Nephron progenitor cell (in vitro differentiated cells): ENCODE data around the gene HCFC1R1.

ENCODE experiments used
- DNase-seq: peaks from one replicate; pipeline ENCODE4 v3.0.0; 2021
- H3K27ac Mint-ChIP-seq: 2 replicates; pipeline ENCODE4 v1.8.0; 2021; ENCODE audit warnings: mild to moderate bottlenecking, moderate library complexity, mixed read lengths
- H3K27me3 Mint-ChIP-seq: 2 replicates; pipeline ENCODE4 v1.8.0; 2021; ENCODE audit warnings: mild to moderate bottlenecking, low read depth, mixed read lengths; ENCODE audit not compliant: poor library complexity
- H3K36me3 Mint-ChIP-seq: 2 replicates; pipeline ENCODE4 v1.8.0; 2021; ENCODE audit warnings: low read depth, mixed read lengths
- H3K4me1 Mint-ChIP-seq: 2 replicates; pipeline ENCODE4 v1.8.0; 2021; ENCODE audit warnings: mixed read lengths
- H3K4me3 Mint-ChIP-seq: 2 replicates; pipeline ENCODE4 v1.8.0; 2021; ENCODE audit warnings: mild to moderate bottlenecking, moderate library complexity, mixed read lengths
- H3K9me3 Mint-ChIP-seq: 2 replicates; pipeline ENCODE4 v1.8.0; 2021; ENCODE audit warnings: mild to moderate bottlenecking, moderate library complexity, mixed read lengths
- TF ChIP-seq, protein P1 (sequence below): fragments of 200-600 bp; sonication (generic); IDR thresholded peaks from 2 replicates; pipeline ENCODE4 v1.5.0; 2021; ENCODE audit warnings: antibody characterized with exemption

The HCFC1R1 gene

DNA sequence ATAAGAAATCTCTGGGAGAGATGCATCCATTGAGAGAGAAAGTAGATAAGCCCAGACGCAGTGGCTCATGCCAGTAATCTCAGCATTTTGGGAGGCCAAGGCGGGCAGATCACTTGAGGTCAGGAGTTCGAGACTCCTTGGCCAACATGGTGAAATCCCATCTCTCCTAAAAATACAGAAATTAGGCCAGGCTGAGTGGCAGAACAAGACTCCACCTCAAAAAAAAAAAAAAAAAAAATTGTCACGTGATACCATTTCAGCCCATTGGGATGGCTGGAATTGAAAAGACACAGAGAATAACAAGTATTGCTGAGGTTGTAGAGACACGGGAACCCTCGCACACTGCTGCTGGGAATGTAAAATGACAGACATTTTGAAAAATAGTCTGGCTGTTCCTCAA lies 38.8 kb upstream of the HCFC1R1 start:
- Mint-ChIP-seq H3K4me1 (peaks cover 25% of the 10 kb centered on the region), H3K9me3 (no peaks in the 10 kb centered on the region), H3K27ac (no peak overlapping the region), H3K27me3 (peaks cover 24% of the 10 kb centered on the region), H3K4me3 (no peak overlapping the region), H3K36me3 (no peaks in the 10 kb centered on the region)
- no peak for DNase-seq
- TF ChIP-seq, protein P1, sequence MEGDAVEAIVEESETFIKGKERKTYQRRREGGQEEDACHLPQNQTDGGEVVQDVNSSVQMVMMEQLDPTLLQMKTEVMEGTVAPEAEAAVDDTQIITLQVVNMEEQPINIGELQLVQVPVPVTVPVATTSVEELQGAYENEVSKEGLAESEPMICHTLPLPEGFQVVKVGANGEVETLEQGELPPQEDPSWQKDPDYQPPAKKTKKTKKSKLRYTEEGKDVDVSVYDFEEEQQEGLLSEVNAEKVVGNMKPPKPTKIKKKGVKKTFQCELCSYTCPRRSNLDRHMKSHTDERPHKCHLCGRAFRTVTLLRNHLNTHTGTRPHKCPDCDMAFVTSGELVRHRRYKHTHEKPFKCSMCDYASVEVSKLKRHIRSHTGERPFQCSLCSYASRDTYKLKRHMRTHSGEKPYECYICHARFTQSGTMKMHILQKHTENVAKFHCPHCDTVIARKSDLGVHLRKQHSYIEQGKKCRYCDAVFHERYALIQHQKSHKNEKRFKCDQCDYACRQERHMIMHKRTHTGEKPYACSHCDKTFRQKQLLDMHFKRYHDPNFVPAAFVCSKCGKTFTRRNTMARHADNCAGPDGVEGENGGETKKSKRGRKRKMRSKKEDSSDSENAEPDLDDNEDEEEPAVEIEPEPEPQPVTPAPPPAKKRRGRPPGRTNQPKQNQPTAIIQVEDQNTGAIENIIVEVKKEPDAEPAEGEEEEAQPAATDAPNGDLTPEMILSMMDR, result no peak

DNA sequence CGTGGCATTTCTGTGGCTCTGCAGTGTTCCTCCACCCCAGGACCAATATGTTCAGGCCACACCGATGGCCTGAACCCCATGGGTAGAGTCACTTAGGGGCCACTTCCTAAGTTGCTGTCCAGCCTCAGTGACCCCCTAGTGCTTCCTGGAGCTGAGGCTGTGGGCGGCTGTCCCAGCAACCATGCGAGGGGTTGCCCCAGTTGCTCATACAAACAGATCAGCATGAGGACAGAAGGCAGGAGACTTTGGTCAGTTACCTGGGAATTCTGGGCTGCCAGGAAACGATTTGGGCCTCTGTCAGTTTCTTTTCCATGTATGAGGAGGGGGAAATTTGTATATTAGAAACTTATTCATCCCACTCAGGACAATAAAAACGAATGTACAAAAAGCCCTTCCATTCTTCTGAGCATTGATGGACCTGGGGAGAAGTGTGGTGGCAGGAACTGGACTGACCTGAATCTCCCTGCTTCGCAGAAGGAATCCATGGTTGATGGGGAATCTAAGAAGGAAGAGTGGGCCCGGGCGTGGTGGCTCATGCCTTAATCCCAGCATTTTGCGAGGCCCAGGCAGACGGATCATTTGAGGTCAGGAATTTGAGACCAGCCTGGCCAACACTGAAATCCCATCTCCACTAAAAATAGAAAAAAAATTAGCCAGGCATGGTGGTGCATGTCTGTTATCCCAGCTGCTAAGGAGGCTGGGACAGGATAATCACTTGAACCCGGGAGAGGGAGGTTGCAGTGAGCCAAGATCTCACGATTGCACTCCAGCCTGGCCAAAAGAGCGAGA lies 36.8 kb upstream of the HCFC1R1 start:
- Mint-ChIP-seq H3K4me1 (peaks cover 30% of the 10 kb centered on the region), H3K9me3 (no peaks in the 10 kb centered on the region), H3K27ac (no peak overlapping the region), H3K4me3 (peak overlapping the region; percentile 72), H3K27me3 (peaks cover 40% of the 10 kb centered on the region), H3K36me3 (no peaks in the 10 kb centered on the region)
- DNase-seq, result no peak
- TF ChIP-seq, protein P1, result no peak

DNA sequence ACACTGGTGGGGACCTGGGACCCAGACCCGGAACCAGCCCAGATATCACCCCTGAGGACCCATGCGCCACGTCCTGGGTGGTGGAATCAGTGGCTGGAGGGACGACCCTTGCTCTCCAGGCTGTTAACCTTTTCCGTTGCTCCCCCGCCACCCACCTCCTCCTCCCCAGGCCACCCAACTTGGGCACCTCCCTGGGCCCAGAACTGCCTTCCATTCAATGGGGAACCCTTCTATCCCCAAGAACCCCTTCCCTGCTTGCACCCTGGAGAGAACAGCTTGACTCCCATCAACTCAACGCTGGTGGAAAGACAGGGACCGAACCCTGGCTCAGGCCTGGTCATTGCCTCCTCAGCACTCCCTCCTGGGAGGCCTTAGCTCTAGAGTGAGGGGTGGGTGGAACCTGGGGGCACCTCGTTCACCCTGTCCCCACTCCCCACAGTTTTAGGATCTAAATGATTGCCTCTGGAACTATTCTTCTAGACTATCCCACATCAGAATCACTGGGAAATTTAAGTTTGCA lies 36.0 kb upstream of the HCFC1R1 start:
- Mint-ChIP-seq H3K27ac (no peak overlapping the region), H3K4me1 (peaks cover 34% of the 10 kb centered on the region), H3K9me3 (no peaks in the 10 kb centered on the region), H3K36me3 (no peaks in the 10 kb centered on the region), H3K4me3 (peak overlapping the region; percentile 72), H3K27me3 (peaks cover 48% of the 10 kb centered on the region)
- no peak for DNase-seq
- TF ChIP-seq, protein P1, result no peak

GRCh38 chr16:3059041-3059722 lies 35.4 kb upstream of the HCFC1R1 start:
- DNase-seq, result peak; percentile 95

GRCh38 chr16:3058139-3059030 lies 34.6 kb upstream of the HCFC1R1 start:
- no peak overlapping the region for H3K27ac Mint-ChIP-seq
- DNase-seq, result peak; percentile 58
- H3K9me3 Mint-ChIP-seq, result no peaks in the 10 kb centered on the region
- TF ChIP-seq, protein P1, result no peak
- no peaks in the 10 kb centered on the region for H3K36me3 Mint-ChIP-seq
- H3K4me1 Mint-ChIP-seq, result peaks cover 36% of the 10 kb centered on the region
- H3K27me3 Mint-ChIP-seq, result peaks cover 54% of the 10 kb centered on the region
- peak overlapping the region; percentile 87 for H3K4me3 Mint-ChIP-seq

More at GRCh38 chr16:3059041-3059722, 35.4 kb upstream of the HCFC1R1 start:
- Mint-ChIP-seq H3K9me3 (no peaks in the 10 kb centered on the region), H3K27me3 (peaks cover 51% of the 10 kb centered on the region), H3K27ac (no peak overlapping the region), H3K36me3 (no peaks in the 10 kb centered on the region), H3K4me1 (peaks cover 36% of the 10 kb centered on the region), H3K4me3 (peak overlapping the region; percentile 87)
- TF ChIP-seq, protein P1, result peak; percentile 80
